CD4-positive, alpha-beta T cell treated with Interleukin-17A for 4 hours (primary cell): Measurements from ENCODE around the gene CCDC201.
"Not testable (repeated sequence)": the region's sequence is repeated elsewhere in the genome, so short reads cannot be mapped to it uniquely, and the experiment has no call there.

Experiments
- DNase-seq: peaks from one replicate; pipeline ENCODE4 v3.0.0-alpha.2; 2020; ENCODE audit warnings: mixed read lengths

The CCDC201 gene

DNA sequence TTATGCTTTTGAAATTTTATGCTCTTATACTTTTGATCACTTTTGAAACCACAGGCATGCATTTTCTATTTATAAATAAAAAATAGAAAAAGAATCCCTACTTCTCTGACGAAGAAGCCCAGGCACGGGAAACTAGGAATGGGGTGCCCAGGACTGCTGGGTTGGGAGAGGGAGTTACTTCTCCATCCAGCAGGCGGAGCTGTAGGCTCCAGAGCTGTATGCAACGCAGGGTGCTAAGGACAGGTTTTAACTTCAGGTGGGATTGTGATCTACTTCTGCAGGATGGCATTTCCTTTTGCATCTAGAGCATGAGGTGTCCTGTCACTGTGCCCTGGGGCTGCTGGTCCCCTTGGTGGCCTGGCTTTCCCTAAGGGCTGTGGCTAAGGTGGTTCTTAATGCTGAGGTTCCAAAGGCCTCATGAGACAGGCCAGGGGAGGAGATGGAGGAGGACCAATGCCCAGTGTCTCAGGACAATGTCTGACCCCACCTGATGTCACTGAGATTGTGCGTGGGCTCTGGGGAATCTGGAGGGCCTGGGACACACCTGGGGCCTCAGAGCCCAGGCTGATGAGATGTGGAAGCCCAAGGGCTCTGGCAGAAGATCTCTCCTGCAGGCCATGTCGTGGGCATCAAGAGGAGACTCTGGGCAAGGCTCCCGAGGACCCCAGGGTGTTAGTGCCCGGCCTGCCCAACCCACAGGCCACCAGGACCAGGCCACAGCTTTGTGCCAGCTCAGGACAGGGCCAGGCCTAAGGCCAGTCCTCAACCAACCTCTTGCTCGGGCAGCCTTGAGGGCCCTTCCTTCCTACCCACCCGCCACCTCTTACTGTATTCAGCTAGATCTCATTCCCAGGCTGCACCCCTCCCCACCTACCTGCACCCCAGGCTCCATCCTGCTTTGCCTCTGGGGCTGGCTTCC, 507 bp downstream of the CCDC201 start:
- DNase-seq: no peak

DNA sequence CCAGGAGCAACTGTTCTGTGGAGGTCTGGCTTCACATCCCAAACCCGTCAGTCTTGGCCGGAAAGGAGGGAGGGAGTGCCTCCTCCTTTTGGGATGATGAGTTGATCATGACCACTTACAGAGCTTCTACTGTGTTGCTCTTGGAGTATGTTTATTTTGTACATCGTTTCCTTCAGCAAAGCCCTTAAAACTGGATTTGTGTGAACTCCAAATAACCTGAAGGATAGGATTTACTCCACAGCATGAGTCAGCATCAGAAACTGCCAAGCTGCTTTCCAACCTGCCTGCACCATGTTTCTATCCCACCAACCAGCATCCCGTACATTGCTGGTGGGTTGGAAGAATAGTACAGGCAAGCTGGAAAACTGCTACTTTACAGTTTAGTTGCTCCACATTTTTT, 3.5 kb downstream of the CCDC201 start:
- DNase-seq: no peak

DNA sequence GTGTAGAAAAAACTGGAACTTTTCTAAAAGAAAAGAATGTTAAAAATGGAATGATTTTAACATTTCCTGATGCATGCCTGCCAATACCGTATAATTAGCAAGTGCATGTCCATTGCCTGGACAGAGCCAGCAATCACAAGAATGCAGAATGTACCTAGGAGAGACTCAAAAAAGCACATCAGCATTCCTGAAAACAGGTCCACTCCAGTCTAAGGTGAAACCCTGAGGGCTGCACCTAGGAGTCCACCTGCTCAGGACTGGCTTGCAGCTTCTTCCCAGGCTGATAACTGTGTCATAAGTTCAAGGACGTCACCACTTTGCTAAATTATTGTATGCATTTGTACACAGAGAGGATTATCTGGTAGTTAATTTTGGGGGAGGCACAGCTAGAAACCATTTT, 5.4 kb downstream of the CCDC201 start:
- DNase-seq: no peak

DNA sequence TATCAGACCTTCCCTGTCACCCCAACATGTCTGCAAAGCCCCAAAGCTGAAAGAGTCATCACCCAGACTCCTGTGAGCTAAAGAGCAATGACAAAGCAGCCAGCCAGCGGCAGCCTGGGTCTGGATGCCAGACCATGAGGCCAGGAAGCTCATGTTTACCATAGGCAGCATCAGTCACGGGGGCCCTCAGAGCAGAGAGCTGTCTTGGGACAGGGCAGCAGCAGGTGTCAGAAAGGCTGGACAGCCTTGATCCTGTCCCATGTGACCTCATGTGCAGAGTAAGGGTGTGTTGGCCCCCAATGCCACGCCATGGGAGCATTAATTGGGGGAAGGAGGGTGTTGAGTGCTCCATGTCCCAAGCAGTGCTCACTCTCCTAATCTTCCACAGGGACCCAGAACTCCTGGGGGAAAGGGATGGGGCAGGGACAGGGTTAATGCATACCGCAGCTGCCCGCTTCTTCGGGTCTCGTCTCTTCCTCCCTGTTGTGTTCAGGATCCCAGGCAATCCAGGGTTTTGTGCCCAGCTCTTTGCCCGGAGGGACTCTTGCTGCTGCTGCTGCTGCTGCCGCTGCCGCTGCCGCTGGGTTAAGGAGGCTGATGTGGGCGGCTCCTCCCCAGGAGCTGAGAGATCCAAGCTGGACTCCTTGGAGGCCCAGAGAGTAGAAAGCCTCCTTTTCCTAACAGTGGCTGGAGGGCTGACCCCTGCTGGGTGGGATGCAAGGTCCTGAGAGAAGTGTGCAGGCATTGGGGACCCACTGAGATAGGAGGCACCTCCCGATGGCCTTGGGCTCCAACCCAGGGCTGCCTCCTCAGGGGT, 7.1 kb downstream of the CCDC201 start:
- no peak for DNase-seq

DNA sequence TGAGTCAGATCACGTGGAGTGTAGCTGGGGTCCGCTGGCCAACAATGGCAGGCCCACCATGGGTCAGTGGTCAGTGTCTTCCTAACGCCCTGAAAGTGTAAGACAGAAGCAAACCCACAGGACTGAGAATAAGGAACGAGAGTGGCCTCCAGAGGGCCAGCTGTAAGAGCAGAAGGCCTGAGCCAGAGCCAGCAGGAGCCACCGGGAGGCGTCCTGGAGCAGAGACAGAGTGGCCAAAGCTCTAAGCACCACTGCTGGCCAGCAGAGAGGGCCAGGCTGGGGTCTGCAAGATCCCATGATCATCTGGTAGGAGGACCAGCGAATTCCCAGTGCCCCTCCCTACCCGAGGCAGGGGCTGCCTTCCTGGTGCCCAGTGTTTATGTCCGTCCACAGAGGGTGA, 9.2 kb downstream of the CCDC201 start:
- no peak for DNase-seq

DNA sequence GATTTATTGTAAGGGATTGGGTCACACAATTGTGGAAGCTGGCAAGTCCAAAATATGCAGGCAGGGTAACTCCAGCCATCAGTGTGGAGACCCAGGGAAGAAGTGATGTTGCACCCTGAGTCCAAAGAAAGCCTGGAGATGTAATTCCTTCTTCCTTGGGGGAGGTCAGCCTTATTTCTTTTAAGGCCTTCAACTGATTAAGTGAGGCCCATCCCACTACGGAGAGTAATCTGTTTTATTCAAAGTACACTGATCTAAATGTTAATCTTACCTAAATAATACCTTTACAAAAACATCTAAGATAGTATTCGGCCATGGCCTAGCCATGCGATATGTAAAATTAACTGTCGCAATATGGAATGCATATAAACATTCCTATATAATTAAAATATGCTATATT, 16.0 kb downstream of the CCDC201 start:
- DNase-seq: not testable (repeated sequence)

DNA sequence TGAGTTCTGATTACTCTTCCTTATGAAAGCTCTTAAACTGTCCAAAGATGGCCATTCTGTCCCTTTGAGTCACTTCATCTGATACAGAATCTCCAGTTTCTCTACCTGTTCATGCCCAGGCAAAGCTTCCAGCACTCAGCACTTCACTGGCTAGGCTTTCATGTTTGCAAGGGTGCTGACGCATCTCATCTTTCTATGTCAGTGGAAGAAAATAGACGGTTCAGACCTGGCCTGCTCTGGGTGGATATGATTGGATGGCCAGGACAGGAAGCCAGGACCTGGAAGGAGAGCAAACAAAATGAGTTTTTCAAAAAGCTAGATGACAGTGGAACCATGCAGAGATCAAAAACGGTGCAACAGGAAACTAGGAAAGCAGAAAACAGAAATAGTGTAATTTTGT, 17.2 kb downstream of the CCDC201 start:
- DNase-seq: not testable (repeated sequence)

DNA sequence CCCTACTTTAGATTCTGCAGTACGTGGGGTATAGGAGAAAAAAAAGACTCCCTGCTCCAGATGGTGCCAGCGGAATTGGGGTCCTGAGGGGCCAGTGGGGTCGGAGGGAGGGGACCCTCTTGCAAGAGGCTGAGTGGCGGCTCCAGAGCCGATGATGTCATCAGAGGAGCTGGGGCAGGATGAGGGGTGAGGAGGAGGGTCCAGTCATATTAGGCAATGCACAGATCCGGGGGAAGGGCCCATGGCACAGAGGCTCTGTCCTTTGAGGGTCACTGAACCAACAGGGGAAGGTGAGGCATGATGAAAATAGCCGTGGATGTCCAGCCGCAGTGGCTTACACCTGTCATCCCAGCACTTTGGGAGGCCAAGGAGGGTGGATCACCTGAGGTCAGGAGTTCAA, 19.4 kb downstream of the CCDC201 start:
- not testable (repeated sequence) for DNase-seq

DNA sequence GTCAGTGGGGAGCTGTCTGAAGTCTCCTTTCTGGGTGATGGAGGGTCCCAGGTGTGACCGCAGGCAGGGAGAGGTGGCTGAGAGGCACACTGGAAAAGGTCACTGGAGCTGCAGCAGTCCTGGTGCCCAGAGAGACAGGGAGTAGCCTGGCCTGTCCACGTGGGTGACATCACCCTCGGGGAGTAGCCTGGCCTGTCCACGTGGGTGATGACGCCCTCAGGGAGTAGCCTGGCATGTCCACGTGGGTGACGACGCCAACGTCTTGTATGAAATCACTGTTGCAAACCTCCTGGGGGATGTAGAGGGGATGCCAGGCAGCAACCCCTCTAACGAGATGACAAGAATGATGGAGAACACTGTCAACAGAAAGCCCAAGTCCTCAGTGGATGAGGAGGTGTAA, 19.9 kb downstream of the CCDC201 start:
- not testable (repeated sequence) for DNase-seq

DNA sequence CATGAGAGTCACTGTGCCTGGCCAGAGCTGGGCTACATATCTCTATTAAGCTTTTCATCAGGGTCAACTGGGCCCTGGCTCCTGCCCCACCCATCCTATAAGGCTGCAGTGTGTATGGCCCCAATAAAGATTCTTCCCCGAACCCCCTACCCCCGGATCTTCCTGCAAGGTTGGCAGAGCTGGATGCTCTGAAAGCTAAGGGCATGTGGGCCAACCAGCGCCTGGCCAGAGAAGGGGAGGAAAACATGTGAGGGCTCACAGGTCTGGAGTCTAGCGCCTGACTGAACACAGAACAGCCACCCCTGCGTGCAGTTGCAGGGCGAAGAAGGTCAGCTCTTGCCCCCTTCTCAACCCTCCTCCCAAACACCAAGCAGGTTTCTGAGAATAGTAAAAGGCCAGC, 24.1 kb downstream of the CCDC201 start:
- DNase-seq: not testable (repeated sequence)

DNA sequence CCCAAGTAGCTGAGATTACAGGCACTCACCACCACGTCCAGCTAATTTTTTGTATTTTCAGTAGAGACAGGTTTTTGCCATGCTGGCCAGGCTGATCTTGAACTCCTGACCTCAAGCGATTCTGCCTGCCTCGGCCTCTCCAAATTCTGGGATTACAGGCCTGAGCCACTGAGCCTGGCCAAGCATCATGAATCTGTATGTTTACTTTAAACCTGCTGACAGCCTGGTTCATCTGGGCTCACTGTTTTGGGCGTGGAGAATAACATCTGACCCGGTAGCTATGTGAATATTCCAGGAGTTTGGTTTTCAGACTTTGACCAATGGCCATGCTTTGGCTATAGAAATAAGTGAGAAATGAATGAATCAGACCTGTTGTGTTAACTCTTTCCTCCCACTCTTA, 26.3 kb downstream of the CCDC201 start:
- not testable (repeated sequence) for DNase-seq

DNA sequence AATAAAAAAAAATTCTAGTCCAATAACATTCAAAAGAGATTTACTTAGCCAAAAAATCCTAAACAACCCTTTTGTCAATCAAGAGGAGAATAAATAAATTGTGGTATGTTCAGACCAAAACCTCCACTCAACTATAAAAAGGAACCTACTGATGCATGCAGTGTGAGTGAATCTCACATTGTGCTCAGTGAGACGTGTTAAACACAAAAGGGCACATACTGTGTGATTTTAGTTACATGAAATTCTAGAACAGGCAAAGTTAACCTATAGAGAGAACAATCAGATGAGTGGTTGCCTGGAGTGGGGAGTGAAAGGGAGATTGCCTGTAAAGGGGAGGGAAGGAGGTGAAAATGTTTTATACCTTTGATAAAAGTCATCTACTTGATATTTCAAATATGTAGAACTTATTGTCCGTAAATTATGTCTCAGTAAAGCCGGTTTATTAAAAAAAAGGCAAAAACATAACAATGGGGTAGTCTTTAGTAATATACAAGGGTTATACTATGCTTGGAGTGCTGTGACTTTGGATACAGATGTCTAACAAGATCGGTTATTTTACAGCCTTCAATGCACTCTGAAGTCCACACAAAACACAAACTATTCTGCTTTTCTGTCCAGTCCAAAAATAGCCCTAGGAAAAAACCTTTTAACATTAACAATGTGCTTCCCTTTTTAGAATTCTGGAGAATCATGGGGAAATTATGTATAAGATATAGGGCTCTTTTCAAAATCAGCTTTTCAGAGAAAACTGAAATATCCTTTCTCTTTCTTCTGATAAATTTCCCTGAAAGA, 30.8 kb downstream of the CCDC201 start:
- not testable (repeated sequence) for DNase-seq

DNA sequence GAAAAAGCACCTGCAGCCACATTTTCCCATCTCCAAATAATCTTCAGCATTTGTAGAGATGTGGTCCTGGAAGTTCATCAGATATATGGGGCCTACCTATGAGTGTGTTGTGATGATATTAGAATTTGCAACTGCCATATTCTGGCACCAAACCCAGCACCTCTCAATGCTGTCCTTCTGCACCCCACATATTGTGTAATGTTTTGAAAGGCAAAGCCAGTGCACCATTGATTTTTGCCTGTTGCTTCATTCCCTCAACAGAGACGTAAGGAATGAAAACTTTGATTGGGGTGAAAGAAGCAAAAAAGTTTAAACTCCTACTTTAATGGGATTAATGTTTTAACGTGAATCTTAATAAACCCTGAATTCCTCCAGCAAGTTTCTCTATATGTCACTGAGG, 34.0 kb downstream of the CCDC201 start:
- DNase-seq: not testable (repeated sequence)

DNA sequence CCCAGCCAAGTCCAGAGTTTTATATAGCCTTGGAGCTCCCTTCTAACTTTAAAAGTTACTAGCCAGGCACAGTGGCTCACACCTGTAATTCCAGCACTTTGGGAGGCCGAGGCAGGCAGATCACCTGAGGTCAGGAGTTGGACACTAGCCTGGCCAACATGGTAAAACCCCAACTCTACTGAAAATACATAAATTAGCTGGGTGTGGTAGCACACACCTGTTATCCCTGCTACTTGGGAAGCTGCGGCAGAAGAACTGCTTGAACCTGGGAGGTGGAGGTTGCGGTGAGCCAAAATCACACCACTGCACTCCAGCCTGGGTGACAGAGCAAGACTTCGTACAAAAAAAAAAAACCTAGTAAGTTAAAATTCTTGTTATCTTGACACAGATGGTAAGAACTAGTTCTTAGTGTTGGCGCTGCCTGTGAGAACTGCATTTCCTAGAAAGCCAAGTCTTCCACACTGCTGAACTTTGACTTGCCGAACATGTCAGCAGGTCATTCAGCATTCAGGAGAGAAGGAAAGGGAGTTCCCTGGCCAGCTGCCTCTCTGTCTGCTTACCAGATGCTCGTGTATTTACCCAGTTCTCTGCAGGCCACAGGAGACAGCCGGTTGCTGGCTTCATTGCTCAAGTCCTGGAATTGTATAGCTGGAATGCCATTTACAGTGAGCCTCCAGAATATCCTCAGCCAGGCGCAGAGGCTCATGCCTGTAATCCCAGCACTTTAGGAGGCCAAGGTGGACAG, 40.3 kb downstream of the CCDC201 start:
- DNase-seq: not testable (repeated sequence)

DNA sequence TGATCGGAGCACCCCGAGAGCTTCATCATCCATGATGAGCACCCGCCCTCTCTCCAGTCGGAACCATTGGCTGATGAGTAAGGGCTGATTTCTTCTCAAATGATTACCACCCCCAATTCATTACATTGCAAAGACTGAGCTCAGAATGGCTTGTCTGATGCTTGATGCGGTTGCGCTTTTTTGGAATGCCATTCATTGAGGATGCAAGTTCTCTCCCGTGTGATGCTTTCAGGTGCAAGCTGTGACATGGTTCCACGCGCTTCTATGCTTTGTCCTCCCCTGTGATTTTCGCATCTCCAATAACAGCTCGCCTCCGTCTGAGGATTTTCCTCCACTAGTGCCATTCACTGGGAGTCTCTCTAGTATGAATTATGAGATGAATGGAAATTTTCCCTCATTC, 43.0 kb downstream of the CCDC201 start:
- DNase-seq: not testable (repeated sequence)

DNA sequence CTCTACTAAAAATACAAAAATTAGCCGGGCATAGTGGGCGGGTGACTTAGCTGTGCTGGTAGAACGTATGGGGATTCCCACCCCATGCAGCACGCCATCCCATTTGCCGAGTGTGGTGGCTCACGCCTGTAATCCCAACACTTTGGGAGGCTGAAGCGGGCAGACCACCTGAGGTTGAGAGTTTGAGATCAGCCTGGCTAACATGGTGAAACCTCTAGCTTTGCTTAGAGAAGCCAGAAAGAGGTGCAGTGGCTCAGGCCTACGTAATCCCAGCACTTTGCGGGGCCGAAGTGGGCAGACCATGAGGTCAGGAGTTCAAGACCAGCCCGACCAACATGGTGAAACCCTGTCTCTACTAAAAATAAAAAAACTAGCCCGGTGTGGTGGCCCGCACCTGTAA, 45.2 kb downstream of the CCDC201 start:
- not testable (repeated sequence) for DNase-seq

DNA sequence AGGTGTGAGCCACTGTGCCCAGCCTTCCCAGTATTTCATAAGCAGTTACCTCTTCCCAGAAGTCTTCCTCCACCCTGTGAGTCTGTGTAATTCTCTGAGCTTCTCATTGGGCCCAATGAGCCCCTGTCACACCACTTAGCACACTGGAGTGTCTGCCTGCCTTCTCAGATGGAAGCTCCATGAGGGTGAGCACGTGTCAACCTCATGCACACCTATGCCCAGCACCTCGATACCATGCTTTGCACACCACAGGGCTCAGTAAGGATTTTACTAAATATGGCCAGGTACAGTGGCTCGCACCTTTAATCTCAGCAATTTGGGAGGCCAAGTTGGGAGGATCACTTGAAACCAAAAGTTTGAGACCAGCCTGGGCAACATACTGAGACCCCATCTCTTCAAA, 46.3 kb downstream of the CCDC201 start:
- DNase-seq: not testable (repeated sequence)

DNA sequence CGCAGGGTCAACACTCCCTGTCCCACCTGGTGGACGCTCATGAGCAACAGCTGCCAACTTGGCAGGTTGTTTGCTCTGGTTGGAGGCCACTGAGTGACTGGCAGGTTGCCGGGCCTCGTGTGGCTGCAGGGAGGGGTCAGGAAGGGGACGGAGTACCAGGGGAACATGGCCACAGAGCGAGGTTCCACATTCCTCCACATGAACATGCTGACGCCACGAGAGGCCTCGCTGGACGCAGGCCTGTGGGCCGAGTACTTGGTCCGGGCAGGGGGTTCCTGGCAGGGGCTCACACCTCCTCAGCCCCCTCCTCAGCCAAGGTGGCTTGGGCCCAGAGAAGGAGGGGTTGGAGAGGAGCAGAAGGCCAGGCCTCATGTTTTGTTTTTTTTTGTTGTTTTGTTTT, 54.1 kb downstream of the CCDC201 start:
- DNase-seq: not testable (repeated sequence)

DNA sequence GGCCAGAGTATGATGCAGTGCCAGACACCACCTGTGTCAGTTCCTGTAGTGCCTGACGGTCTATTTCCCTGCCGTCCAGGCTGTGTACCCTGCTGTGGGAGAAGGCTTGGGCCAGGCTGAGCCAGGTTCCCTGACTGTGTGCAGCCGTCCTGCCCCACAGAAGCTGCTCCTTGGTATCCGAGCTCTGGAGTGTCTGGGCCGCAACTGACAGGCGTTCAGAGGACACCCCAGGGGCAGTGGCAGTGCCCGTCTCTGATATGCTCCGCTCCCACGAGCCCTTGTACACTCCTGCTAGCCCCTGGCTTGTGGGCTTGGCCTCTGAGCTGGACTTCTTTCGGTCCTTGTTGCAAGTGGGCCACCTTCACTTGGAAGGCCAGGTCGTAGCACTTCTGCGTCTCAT, 55.0 kb downstream of the CCDC201 start:
- not testable (repeated sequence) for DNase-seq

DNA sequence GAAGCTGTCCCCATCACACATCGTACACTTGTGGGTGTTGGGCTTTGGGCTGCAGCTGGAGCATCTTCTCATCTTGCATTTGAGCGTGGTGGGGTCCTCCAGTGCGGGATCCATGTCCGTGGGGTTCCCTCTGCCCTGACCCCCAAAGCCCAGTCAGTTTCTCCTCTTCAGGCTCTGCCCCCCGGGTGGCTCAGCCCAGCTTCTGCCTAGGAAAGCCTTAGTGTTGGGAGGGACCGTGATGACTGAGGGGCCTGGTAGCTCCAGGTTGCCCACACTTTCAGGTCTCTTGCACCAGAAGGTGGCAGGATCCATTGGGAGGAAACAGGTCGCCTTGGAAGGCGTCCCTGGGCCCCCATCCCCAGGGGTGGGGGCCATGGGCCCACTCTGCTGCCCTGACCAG, 55.9 kb downstream of the CCDC201 start:
- DNase-seq: not testable (repeated sequence)

DNA sequence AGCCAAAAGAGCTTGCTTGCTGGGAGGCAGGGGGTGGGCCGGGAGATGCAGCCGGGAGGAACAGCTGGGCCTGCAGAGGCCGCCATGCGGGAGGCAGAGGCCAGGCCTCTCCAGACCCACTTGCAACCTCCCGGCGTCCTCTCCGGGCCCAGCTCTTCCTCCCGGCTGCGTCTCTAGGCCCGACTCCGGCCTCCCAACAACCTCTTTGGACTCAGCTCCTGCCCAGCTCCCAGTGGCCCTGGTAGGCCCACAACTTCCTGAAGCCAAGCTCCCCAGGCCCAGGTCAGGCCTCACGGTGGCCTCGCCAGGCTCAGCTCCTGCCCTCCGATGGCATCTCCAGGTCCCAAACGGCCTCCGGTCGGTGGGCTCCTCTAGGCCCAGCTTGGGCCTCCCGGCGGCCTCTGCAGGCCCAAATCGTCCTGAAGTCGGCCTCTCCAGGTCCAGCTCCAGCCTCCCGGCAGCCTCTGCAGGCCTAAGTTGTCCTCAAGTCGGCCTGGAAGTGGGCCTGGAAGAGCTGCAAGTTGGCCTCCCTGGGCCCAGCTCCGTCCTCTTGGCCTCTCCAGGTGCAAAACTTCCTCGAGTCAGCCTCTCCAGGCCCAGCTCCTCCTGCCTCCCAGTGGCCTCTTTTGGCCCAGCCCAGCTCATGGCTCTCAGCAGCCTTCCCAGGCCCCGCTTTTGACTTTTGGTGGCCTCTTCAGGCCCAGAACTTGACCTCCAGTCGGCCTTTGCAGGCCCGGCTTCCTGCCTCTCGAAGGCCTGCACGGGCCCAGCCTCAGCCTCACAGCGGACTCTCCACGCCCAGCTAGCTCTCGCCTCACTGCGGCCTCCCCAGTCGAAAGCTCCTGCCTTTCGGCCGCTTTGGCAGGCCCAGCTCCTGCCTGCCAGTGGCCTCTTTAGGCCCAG, 58.4 kb downstream of the CCDC201 start:
- DNase-seq: not testable (repeated sequence)
